HL-60/S4 (cell line): ENCODE measurements around the gene SH3BP5.

ENCODE experiments used
- in situ Hi-C: fragments of 300-500 bp; cut with MboI; formaldehyde crosslinking; loops from 2 replicates; pipeline ENCODE4 v1.14.3; 2022; ENCODE audit warnings: low sequenced_read_pairs

The SH3BP5 gene

GRCh38 chr3:15261274-15261673, 71.1 kb downstream of the SH3BP5 start:
- in situ Hi-C loops, result loop anchor here (10.0 kb wide), 1 partner anchor 124 kb away; no protein-coding TSS in a partner anchor

DNA sequence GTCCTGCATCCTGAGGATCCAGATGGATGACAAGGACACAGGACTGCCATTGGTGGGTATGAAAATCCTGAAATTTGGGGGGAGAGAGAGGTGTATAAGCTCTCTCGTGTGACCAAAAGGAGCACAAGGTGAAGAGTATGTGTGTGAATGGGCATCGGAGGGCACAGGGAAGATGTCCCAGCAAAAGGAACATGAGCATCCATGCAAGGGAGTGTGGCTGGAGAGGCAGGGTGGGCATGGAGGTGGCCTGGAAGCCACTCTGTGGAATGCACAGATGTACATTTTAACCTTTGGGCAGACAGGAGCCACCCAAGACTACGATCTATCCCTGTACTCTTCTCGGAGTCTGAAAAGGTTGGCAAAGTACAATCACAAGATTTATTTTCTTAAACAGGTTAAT, 71.9 kb downstream of the SH3BP5 start:
- in situ Hi-C loops, result loop anchor here (10.0 kb wide), 1 partner anchor 124 kb away; no protein-coding TSS in a partner anchor

DNA sequence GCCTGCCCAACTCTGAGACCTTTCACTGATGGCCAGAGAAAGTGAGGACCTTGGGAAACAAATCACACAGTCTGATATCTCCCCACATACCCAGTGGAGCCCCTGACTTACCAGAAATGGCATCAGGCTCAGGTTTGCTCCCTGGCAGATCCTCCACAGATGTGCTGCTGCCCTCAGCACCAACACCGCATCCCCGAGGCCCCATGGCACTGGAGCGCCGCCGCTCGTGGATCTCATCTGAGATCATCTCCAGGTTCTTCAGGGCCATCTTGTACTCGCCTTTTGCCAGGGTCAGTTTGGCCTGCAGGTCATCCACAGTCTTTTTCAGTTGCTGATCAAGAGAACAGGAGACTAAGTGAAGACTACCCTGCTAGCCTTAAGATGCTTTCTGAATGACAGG, 73.7 kb downstream of the SH3BP5 start:
- in situ Hi-C loops, result no loop called here

DNA sequence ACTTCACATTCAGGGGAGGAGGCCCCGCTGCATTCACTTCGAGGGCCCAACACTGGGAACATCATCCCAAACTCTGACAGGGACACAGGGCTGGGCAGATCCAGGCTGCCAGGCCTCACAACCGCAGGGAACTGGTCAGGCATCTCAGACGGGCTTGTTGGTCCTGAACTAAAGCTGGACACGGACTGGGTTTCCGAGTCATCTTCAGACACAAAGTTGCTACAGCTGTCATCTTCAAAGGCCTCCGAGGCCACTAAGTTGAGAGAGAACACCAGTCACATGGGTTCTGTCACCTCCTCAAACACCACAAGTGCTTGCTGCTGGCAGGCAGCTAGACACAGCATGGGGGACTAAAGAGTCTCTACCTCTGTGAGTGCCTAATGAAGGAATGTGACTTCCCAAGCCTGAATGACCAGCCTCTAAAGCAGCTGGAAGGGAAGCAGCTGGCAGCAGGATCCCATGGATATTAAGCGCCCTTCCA, 75.5 kb downstream of the SH3BP5 start:
- in situ Hi-C loops, result no loop called here

DNA sequence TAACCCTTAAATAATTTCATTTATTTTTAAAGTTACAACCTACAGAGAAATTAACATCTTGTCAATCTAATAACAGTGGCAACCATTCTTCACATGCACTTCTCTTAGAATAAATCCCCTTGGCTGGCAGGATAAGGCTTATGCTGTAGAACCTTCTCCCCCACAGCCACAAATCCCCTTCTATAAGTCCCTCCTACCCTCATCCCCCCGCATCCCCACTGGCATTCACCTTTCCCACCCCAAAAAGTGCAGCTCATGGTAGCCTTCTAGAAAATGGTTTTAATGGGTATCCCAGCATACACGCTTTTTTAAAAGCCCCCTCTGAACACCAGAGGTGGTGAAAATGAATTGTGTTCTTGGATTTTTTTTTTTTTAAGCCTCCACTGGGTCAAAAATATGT, 77.2 kb downstream of the SH3BP5 start:
- in situ Hi-C loops, result no loop called here

DNA sequence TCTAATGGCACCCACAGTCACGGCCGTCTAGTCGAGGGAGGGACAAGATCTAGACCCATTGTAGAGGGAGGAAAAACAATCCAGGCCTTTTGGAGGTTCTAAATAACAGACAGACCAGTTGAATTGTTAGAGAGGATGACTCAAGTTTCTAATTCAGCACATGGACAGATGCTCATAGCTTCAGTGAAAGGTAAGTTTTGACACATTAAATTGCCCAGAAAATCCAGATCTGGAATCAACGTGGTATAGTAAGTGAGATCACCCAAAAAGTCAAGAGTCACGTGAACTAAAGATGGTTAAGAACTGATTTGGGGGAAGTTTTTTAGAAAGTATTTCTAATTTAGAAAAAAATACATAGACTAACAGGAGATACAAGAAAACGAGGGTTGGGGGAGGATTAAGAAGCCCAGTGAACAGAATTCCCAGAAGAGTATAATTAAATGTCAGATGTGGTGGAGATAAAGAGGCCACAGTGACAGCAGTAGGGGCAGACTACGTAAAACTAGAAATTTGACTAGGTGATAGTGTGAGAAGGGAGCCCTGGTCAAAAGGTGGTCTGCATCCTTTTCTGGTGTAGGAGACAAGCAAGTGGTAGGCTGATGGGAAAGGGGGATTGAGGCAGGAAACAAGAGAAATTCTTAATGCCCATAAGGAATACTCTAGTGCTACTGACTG, 79.2 kb downstream of the SH3BP5 start:
- in situ Hi-C loops, result no loop called here

DNA sequence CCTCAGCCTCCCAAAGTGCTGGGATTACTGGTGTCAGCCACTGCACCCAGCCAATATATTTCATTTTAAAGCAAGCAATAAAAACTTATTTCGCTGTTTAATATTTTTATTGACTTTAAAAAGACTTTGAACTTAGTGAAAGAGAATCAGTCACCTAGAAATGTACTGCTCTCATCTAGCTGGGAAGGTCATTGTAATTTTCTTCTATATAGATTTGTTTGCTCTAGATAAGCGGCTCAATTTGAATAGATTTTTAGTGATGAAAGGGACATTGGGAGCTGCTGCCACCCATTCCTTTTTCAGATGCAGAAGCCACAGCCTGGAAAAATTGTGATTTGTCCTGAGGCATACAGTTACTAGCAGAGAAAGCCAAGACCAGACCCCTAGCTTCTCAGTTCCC, 86.2 kb downstream of the SH3BP5 start:
- in situ Hi-C loops, result no loop called here

- in situ Hi-C loops, result no loop called here
These were observed 88.4 kb downstream of the SH3BP5 start for GRCh38 chr3:15243822-15244482.

DNA sequence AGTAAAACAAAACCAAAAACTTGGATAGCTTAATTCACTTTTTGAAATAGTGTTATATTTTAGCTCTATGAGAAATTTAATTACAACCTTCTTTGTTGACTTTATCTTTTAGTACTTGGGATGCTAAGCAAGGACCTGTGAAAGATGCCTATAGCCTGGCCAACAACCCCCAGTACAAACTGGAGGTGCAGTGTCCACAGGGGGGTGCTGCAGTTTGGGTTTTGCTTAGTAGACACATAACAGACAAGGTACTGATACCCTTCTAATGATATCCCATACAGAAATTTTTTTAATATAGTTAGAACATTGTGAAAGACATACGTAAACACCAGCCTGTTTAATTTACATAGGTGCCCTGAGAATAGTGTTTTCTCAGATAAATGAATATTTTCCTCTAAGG, 91.0 kb downstream of the SH3BP5 start:
- in situ Hi-C loops, result no loop called here

- in situ Hi-C loops, result no loop called here
These were observed 103.1 kb downstream of the SH3BP5 start for GRCh38 chr3:15229262-15229661.

GRCh38 chr3:15228147-15228546, 104.2 kb downstream of the SH3BP5 start:
- in situ Hi-C loops, result no loop called here

DNA sequence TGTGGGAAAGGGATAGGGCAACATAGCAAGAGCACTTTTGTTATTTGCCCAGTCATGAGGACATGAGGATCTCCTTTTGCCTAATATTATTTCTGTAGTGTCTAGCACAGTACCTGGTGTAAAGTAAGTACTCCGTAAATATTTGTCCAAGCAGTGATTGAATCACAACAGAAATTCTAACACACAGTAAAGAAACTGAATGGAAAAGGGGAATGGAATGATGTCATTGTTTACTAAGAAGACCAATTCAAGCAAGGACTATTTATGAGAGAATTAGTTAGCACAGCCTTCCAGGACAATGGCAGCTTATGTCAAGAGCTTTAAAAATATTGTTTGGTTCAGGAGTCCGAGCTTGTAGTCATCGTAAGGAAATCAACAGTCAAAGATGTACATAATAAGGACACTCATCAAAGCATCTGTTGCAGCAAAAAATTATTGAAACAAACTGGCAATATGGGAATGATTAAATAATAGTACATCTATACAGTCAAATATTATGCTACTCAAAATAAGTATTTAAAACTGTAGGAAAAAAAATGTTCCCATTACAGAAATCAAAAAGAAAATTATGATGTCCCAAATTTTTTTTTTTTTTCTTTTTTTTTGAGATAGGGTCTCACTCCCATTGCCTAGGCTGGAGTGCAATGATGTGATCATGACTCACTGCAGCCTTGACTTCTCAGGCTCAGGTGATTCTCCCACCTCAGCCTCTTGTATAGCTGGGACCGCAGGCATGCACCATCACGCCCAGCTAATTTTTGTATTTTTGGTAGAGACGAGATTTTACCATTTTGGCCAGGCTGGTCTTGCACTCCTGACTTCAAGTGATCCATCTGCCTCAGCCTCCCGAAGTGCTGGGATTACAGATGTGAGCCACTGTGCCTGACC, 108.5 kb downstream of the SH3BP5 start:
- in situ Hi-C loops, result loop anchor here (25.0 kb wide), 1 partner anchor 338 kb away; no protein-coding TSS in a partner anchor

DNA sequence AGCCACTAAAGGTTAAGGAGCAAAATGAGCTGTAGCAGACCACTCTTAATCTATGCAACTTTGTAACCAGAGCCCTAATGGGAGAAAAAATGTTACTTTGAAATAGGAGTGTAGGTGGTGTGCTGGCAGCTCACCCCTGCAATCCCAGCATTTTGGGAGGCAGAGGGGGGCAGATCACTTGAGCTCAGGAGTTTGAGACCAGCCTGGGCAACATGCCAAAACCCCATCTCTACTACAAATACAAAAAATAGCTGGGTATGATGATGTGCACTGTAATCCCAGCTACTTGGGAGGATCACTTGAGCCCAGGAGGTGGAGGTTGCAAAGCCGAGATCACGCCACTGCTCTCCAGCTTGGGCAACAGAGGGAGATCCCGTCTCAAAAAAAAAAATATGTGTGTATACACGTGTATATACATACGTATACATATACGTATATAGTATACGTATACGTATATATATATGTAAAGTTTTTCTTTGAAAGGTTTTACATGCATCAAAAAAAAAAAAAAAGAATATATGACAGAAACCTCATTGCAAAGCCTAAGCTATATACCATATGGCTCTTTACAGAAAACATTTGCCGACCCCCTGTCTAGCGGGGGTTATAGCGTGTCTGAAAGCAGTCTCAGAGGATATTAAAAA, 110.7 kb downstream of the SH3BP5 start:
- in situ Hi-C loops, result loop anchor here (25.0 kb wide), 1 partner anchor 341 kb away; no protein-coding TSS in a partner anchor

DNA sequence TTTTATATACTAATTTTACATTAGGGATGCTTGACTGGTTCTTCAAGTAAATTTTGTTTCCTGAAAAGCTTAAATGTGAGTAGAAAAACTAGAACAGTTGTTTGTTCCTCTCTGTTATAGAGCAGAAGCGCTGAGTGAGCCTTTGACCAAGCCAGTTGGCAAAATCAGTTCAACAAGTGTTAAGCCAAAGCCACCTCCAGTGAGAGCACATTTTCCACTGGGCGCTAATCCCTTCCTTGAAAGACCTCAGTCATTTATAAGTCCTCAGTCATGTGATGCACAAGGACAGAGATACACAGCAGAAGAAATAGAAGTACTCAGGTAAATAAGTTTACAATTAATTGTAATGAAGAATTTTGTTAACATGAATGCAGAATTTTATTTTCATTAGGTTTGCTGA, 111.7 kb downstream of the SH3BP5 start:
- in situ Hi-C loops, result loop anchor here (25.0 kb wide), 1 partner anchor 342 kb away; no protein-coding TSS in a partner anchor

DNA sequence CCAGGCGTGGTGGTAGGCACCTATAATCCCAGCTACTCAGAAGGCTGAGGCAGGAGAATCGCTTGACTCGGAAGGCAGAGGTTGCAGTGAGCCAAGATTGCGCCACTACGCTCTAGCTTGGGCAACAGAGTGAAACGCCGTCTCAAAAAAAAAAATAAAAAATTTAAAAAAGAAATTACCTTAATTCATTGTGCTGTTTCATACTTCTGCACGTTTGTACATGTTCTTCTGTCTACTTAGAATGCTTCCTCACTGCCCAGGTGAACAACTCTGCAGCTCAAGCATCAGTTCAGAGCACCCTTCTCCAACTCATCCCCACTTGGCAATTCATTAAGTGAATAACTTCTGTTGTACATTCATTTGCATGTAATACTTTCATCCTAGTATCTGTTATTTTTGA, 112.3 kb downstream of the SH3BP5 start:
- in situ Hi-C loops, result loop anchor here (25.0 kb wide), 1 partner anchor 342 kb away; no protein-coding TSS in a partner anchor

DNA sequence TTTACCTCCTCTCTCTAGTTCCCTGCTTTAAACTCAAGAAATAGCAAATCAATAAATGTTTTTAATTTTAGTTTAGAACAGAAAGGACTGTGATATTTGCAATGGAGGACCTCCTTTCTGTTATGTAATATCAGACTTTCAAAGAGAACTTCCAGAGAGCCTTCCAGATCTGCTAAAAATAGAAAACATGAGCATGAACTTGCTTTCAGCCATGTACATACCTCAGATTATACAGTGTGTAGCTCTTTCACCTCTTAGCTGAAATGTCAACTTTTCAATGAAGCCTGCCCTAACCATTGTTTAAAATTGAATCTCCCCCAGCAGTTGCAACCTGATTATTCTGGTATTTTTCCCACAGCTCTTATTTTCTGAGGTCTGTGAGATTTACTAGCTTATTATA, 113.7 kb downstream of the SH3BP5 start:
- in situ Hi-C loops, result loop anchor here (25.0 kb wide), 1 partner anchor 344 kb away; no protein-coding TSS in a partner anchor

- in situ Hi-C loops, result loop anchor here (25.0 kb wide), 1 partner anchor 344 kb away; no protein-coding TSS in a partner anchor
These were observed 114.5 kb downstream of the SH3BP5 start for GRCh38 chr3:15217841-15218267.

GRCh38 chr3:15217011-15217671, 115.2 kb downstream of the SH3BP5 start:
- in situ Hi-C loops, result loop anchor here (25.0 kb wide), 1 partner anchor 345 kb away; no protein-coding TSS in a partner anchor

DNA sequence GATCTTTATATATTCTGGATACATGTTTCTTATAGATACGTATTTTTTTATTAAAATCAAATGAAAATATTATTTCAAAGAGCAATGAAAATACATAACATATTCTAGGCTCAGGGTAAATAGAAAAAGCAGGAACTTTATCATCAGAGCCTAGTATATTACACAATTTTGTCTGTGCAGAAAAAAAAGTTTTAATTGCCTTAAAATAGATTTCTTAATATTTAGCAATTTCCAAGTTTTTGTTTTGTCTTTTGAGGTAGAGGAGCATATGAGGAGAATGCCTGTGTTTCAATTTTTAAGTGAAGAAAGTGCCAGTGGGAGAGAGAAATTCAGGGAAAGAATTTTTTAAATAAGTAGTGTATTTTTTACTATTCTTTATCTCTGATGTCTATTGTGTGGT, 115.9 kb downstream of the SH3BP5 start:
- in situ Hi-C loops, result loop anchor here (25.0 kb wide), 1 partner anchor 346 kb away; no protein-coding TSS in a partner anchor

DNA sequence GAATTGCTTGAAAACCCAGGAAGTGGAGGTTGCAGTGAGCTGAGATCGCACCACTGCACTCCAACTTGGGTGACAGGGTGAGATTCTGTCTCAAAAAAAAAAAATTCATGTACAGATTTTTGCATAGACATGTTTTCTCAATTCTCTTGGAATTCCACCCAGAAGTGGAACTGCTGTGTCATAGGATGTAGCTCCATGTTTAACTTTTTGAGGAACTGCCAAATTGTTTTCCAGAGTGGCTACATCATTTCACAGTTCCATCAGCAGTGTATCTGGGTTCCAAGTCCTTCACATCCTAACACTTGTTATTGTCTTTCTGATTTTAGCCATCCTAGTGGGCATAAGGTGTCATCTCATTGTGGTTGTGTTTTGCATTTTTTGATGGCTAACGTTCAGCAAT, 116.4 kb downstream of the SH3BP5 start:
- in situ Hi-C loops, result loop anchor here (25.0 kb wide), 1 partner anchor 346 kb away; no protein-coding TSS in a partner anchor
